ACC112 (cell line): ENCODE measurements around the gene EPHA8.

Experiments
- H2AFZ ChIP-seq: fragments of 200-600 bp; sonication (generic); one replicate; pipeline ENCODE4 v1.6.0; 2017; ENCODE audit warnings: antibody characterized with exemption, low read length; ENCODE audit not compliant: unreplicated experiment
- H3K27ac ChIP-seq: fragments of 200-600 bp; sonication (generic); 2 replicates; pipeline ENCODE4 v1.5.1; 2014; ENCODE audit warnings: low read depth, mild to moderate bottlenecking, antibody characterized with exemption, low read length, moderate library complexity
- H3K27me3 ChIP-seq: fragments of 200-600 bp; sonication (generic); 2 replicates; pipeline ENCODE4 v1.6.1; 2014; ENCODE audit warnings: mild to moderate bottlenecking, antibody characterized with exemption, low read length, moderate library complexity, mixed read lengths; ENCODE audit not compliant: insufficient read depth
- H3K36me3 ChIP-seq: fragments of 200-600 bp; sonication (generic); 2 replicates; pipeline ENCODE4 v1.6.1; 2016; ENCODE audit warnings: mild to moderate bottlenecking, antibody characterized with exemption, low read length, moderate library complexity, mixed read lengths; ENCODE audit not compliant: insufficient read depth
- H3K4me1 ChIP-seq: fragments of 200-600 bp; sonication (generic); one replicate; pipeline ENCODE4 v1.6.1; 2016; ENCODE audit warnings: low read length, mixed read lengths; ENCODE audit not compliant: insufficient read depth, unreplicated experiment, control insufficient read depth
- H3K4me3 ChIP-seq: fragments of 200-600 bp; sonication (generic); 2 replicates; pipeline ENCODE4 v1.5.1; 2014; ENCODE audit warnings: mild to moderate bottlenecking, low read depth, low read length
- H3K79me2 ChIP-seq: fragments of 200-600 bp; sonication (generic); one replicate; pipeline ENCODE4 v1.6.0; 2016; ENCODE audit warnings: low read length; ENCODE audit not compliant: control insufficient read depth, unreplicated experiment, insufficient read depth

EPHA8 gene

DNA sequence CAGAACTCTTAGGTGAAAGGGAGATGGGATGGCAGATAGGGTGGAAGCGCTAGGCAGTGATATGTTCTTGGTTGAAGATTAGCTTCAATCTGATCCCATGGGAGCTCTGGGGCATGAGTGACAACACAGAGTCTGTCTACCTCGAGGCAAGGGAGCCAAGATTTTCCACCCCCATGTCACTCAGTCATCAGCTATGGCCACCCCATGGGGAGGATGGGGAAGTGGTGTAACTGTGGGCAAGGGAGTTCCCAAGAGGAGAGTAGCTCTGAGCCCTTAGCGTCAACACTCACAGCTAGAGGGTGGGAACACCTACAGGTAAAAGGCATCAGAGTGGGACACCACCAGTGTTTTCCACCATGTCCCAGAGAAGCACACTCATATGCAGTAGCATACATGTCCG lies 42.9 kb downstream of the EPHA8 start:
- Histone ChIP-seq H3K4me3 (no peak overlapping the region), H3K27ac (no peak overlapping the region), H3K36me3 (no peaks in the 10 kb centered on the region), H3K27me3 (peaks cover 85% of the 10 kb centered on the region), H2AFZ (no peak overlapping the region), H3K4me1 (no peaks in the 10 kb centered on the region), H3K79me2 (no peaks in the 10 kb centered on the region)

DNA sequence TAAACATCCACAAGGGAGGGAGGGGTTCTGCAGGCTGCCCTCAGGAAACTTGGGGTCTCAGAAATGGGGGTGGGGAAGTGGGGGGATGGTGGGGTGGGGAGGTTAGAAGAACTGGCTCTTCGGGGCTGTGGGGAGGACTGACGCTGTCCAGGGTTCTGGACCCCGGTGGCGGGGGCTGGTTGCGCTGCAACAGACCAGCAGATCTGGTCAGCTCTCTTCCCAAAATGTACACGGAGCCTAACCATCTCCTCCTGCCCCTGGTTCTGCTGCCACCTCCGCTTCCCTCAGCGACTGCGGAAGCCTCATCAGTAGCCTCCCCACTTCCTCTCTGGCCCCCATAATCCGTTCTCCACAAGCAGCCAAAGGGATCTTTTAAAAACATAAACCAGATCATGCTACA lies 43.9 kb downstream of the EPHA8 start:
- Histone ChIP-seq H3K4me3 (no peak overlapping the region), H3K79me2 (no peaks in the 10 kb centered on the region), H2AFZ (no peak overlapping the region), H3K36me3 (no peaks in the 10 kb centered on the region), H3K27me3 (peaks cover 84% of the 10 kb centered on the region), H3K27ac (no peak overlapping the region), H3K4me1 (no peaks in the 10 kb centered on the region)

DNA sequence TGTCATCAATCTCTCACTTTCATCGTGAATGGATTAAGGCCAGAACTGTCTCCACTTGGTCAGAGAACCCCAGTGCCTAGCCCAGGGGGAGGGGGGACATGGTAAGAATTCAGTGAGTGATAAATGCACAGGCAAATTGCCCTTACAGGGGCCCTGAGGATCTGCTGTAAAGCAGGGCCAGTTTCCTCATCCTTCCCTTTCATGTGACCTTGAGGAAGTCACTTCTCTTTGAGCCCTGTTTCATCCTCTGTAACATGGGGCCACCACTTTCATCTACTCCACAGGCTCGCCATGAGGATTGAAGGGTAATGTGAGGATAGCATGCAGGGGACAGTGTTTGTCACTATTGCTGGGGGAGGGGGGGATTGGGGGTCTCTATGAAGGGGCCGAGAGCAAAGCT lies 45.1 kb downstream of the EPHA8 start:
- peaks cover 84% of the 10 kb centered on the region for H3K27me3 ChIP-seq
- no peak overlapping the region for H3K27ac ChIP-seq

DNA sequence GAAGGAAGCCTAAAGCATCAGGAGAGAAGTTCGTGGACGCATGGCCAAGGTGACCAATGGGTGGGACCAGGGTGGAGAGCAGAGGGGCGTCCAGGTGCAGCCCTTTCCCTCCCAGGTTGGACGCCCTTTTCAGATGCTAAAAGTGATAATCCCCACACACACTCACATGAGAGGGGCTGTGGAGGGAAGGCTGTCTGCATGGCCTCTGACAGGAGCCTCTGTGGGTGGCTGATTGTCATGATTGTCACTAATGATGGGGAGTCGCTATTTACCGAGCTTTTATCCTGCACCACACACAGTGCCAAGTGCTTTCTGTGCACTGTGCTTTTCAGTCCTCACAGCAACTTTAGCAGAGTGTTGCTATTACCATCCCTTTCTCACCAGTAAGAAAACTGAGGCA lies 46.0 kb downstream of the EPHA8 start:
- H3K4me1 ChIP-seq = no peaks in the 10 kb centered on the region
- H3K4me3 ChIP-seq = no peak overlapping the region
- no peak overlapping the region for H2AFZ ChIP-seq
- peaks cover 84% of the 10 kb centered on the region for H3K27me3 ChIP-seq
- no peaks in the 10 kb centered on the region for H3K36me3 ChIP-seq
- no peak overlapping the region for H3K27ac ChIP-seq
- no peaks in the 10 kb centered on the region for H3K79me2 ChIP-seq

More for the DNA sequence above, 45.1 kb downstream of the EPHA8 start:
- H3K36me3 ChIP-seq = no peaks in the 10 kb centered on the region
- no peaks in the 10 kb centered on the region for H3K79me2 ChIP-seq
- no peak overlapping the region for H3K4me3 ChIP-seq
- no peak overlapping the region for H2AFZ ChIP-seq
- no peaks in the 10 kb centered on the region for H3K4me1 ChIP-seq

DNA sequence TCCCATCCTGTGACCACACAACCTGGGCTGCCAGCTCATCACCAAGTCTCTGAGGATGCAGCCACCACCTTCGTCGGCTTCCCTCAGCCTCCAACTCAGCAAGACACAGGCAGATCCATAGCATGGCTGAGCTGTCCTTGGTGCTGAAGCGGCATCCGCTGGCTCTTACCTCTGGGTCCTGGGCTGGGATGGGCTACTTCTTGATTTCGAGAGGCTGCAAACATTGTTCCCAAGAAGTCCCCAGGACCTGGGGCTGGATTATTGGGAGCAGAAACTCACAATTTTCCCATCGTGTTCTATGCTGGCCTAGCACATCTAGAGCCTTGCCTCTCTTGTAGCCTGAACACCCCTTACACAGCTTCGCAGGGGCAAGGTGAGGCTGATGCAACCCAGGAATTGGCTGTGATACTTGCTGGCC lies 48.2 kb downstream of the EPHA8 start:
- H2AFZ ChIP-seq = no peak overlapping the region
- no peak overlapping the region for H3K4me3 ChIP-seq
- no peak overlapping the region for H3K27ac ChIP-seq
- no peaks in the 10 kb centered on the region for H3K79me2 ChIP-seq
- peaks cover 84% of the 10 kb centered on the region for H3K27me3 ChIP-seq
- no peaks in the 10 kb centered on the region for H3K4me1 ChIP-seq
- no peaks in the 10 kb centered on the region for H3K36me3 ChIP-seq

DNA sequence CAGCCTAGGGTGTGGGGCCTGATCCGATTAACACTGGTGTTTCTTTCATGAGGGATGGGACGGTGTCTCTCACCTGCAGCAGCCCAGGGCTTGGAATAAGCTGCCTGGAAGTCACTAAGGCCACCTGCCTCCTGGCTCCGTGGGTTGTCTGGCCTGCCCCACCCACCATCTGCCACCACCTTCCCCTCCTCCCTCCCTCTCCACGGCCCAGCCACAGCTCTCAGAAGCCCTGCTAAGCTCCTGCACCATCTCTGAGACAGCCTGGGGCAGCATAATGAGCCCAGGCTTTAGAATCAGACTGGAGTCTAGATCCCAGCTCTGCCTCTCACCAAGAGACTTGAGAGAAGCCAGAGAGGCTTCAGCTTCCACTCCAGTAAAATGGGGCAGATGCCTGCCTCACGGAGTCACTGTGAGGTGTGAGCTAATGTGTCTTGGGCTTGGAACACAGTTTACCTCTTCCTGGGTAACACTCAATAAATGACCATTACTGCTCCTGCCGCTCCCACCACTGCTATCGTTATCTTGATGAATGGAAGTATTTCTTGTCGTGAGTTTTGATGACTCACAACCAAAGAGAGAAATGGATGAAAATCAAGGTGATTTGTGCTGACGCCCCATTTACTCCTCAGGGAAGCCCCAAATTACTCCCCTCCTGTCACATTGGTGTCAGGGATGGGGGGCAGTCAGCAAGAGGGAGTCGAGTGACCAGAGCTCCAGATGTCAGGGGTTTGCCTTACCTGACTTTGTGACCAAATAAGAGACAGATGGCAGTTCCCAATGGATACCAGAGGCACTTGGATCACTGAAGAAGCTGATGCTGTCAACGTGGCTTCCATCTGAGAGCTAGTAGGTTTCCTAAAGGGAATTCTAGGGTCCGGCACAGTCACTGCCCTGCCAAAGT lies 49.6 kb downstream of the EPHA8 start:
- no peak overlapping the region for H2AFZ ChIP-seq
- H3K4me1 ChIP-seq = no peaks in the 10 kb centered on the region
- no peaks in the 10 kb centered on the region for H3K36me3 ChIP-seq
- H3K79me2 ChIP-seq = no peaks in the 10 kb centered on the region
- H3K27ac ChIP-seq = no peak overlapping the region
- no peak overlapping the region for H3K4me3 ChIP-seq
- peaks cover 84% of the 10 kb centered on the region for H3K27me3 ChIP-seq

DNA sequence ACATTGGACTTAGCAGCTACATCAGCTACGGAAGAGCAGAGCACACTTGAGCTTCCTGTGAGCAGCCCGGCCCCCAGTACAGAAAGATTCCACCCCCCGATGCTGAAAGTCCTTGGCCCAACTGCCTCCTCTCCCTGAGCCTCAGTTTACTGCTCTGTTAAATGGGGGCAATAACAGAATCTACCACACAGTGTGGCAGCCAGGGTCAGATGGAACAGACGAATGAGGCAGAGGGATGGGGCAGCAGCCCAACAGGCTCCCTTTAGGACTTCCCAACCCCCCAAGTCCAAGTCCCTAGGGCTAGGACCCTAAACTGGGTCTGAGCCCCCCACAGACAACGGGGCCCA lies 50.3 kb downstream of the EPHA8 start:
- Histone ChIP-seq H3K79me2 (no peaks in the 10 kb centered on the region), H2AFZ (no peak overlapping the region), H3K4me1 (no peaks in the 10 kb centered on the region), H3K4me3 (no peak overlapping the region), H3K27me3 (peaks cover 84% of the 10 kb centered on the region), H3K36me3 (no peaks in the 10 kb centered on the region), H3K27ac (no peak overlapping the region)

DNA sequence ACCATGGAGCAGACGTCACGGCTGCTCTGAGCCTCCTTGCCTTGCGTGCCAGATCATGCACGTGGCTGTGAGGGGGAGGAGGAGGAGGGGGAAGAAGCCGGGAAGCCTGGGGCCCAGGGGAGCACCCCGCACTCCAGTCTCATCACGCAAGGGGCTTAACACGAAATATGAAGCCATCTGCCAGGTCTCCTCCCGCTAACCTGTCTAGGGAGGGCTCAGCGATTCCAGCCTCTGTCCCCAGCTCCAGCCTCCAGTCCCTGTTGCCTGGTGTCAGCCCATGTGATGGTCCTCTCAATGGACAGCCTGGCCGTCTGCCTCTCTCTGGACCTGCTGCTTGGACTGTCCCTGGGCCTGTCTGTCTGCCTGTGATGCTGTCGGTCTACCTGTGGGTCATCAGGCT lies 50.7 kb downstream of the EPHA8 start:
- Histone ChIP-seq H3K4me3 (no peak overlapping the region), H2AFZ (no peak overlapping the region), H3K36me3 (no peaks in the 10 kb centered on the region), H3K27ac (no peak overlapping the region), H3K79me2 (no peaks in the 10 kb centered on the region), H3K27me3 (peaks cover 85% of the 10 kb centered on the region), H3K4me1 (no peaks in the 10 kb centered on the region)

DNA sequence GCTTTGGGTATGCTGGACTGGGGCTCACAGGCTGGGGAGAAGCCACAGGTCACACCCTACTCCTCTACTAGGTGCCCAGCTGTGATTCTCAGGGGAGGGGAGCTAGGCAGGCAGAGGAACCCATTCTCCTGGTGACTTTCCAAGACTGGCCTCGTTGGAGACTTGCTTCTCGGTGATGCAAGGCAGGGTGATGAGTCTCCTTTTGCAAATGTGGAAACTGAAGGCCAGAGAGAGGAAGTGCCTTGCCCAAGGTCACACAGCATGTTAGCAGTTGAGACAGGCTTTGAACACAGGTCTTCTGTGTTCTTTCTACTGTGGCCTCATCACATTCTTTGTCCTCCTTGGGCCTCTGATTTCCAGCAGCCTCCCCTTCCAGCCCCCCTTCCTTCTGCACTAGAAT lies 52.6 kb downstream of the EPHA8 start:
- H3K27ac ChIP-seq = no peak overlapping the region
- H3K4me1 ChIP-seq = no peaks in the 10 kb centered on the region
- peaks cover 90% of the 10 kb centered on the region for H3K27me3 ChIP-seq
- H3K4me3 ChIP-seq = no peak overlapping the region
- no peak overlapping the region for H2AFZ ChIP-seq
- H3K36me3 ChIP-seq = no peaks in the 10 kb centered on the region
- no peaks in the 10 kb centered on the region for H3K79me2 ChIP-seq

DNA sequence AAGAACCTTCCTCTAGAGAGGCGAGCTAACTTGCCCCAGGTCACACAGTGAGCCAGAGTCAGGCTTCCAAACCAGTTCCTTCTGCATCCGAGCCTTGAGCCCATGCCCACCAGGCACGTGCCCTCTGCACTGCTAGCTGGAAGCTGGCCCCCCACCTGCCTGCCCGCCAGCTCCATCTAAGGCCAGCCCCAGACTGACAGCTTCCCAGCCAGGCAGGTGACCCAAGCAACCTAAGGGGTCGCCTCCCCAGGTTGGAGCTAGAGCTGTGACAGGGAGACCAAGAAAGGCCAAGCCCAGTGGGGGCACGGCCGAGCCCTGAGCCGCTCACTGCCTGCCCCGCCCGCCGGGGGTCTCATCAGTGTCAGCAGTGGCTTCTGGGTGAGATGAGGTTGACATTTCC lies 53.3 kb downstream of the EPHA8 start:
- H2AFZ ChIP-seq = no peak overlapping the region
- H3K36me3 ChIP-seq = no peaks in the 10 kb centered on the region
- peaks cover 89% of the 10 kb centered on the region for H3K27me3 ChIP-seq
- H3K79me2 ChIP-seq = no peaks in the 10 kb centered on the region
- H3K4me3 ChIP-seq = no peak overlapping the region
- no peak overlapping the region for H3K27ac ChIP-seq
- H3K4me1 ChIP-seq = no peaks in the 10 kb centered on the region

DNA sequence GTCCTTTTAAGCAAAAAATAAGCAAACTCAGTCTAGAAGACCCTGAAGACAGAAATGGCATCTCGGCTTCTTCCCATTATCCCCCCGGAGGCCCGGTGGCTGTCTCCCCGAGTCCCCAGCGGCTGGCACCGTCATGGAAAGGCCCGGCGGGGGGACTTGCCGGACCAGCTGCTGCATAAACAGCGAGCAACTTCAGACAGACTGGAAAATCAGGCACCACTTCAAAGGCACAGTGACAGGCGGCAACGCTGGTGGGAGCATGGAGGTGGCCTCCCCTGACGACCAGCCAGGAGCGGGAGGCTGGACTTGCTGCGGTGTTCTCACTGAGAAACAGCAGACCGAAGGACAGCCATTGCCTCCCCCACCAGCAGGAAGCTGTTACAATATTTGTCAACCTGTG lies 54.8 kb downstream of the EPHA8 start:
- Histone ChIP-seq H3K79me2 (no peaks in the 10 kb centered on the region), H3K4me1 (no peaks in the 10 kb centered on the region), H3K36me3 (no peaks in the 10 kb centered on the region), H3K4me3 (no peak overlapping the region), H2AFZ (no peak overlapping the region), H3K27ac (no peak overlapping the region), H3K27me3 (peaks cover 89% of the 10 kb centered on the region)
